HS-5 (cell line): ENCODE data around the gene FEV.
"Not testable (repeated sequence)": the region's sequence is repeated elsewhere in the genome, so short reads cannot be mapped to it uniquely, and the experiment has no call there.

Experiments
- DNase-seq: peaks from one replicate; pipeline ENCODE4 v3.0.0-alpha.2; 2012; ENCODE audit warnings: low read depth

The FEV gene

GRCh38 chr2:218975060-218975777, 9.8 kb downstream of the FEV start:
- no peak for DNase-seq

GRCh38 chr2:218970894-218971293, 14.1 kb downstream of the FEV start:
- DNase-seq: no peak

- DNase-seq: peak; percentile 93
Measured at GRCh38 chr2:218964041-218964771, 20.8 kb downstream of the FEV start.

GRCh38 chr2:218963601-218964000, 21.4 kb downstream of the FEV start:
- DNase-seq: peak; percentile 24

GRCh38 chr2:218962859-218963492, 22.0 kb downstream of the FEV start:
- no peak for DNase-seq

- no peak for DNase-seq
Measured at GRCh38 chr2:218961651-218962570, 23.1 kb downstream of the FEV start.

GRCh38 chr2:218961229-218961628, 23.8 kb downstream of the FEV start:
- no peak for DNase-seq

- DNase-seq: no peak
Measured at GRCh38 chr2:218960309-218961165, 24.4 kb downstream of the FEV start.

GRCh38 chr2:218959761-218960308, 25.1 kb downstream of the FEV start:
- no peak for DNase-seq

GRCh38 chr2:218959141-218959731, 25.7 kb downstream of the FEV start, which contains the start of gene CDK5R2:
TSS of gene CDK5R2 (plus strand) at chr2:218959666. CDS start at chr2:218959821, 155 bp downstream.
- DNase-seq: peak; percentile 72

GRCh38 chr2:218958276-218958675, 26.7 kb downstream of the FEV start:
- no peak for DNase-seq

GRCh38 chr2:218957671-218958070, 27.3 kb downstream of the FEV start:
- no peak for DNase-seq

GRCh38 chr2:218956039-218956438, 28.9 kb downstream of the FEV start:
- no peak for DNase-seq

GRCh38 chr2:218954541-218955300, 30.3 kb downstream of the FEV start:
- no peak for DNase-seq

GRCh38 chr2:218953366-218953954, 31.5 kb downstream of the FEV start:
- DNase-seq: no peak

GRCh38 chr2:218952160-218952559, 32.8 kb downstream of the FEV start:
- no peak for DNase-seq

- DNase-seq: no peak
Measured at GRCh38 chr2:218946621-218947020, 38.4 kb downstream of the FEV start.

GRCh38 chr2:218944759-218945404, 40.1 kb downstream of the FEV start:
- DNase-seq: no peak

GRCh38 chr2:218931751-218932150, 53.2 kb downstream of the FEV start:
- DNase-seq: not testable (repeated sequence)
